Iris pigment epithelial cell (primary cell): ENCODE results near the gene GID4.
A peak's percentile ranks its signal among the peaks of the same experiment; 100 is the strongest.

ENCODE experiments used
- DNase-seq: peaks from one replicate; pipeline ENCODE4 v3.0.0-alpha.2; 2011; ENCODE audit warnings: low read depth

GID4 gene

DNA sequence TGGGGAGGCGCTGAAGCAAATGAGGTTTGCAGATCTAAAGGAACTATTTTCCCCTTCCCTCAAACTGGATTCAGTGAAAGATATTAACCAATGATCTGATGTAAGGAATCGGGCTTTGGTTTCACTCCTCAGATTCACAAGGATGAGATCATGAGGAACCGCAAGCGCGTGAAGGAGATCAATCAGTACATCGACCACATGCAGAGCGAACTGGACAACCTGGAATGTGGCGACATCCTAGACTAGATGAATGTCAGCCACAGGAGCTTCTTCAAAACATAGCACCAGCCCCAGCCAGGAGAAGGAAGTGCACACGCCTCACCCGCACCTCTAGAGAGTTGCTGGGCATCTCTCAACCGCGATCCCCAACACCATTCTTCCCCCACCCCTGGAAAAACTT lies 22.8 kb upstream of the GID4 start:
- no peak for DNase-seq

- peak; percentile 81 for DNase-seq
Observed at GRCh38 chr17:18017958-18018357, 21.2 kb upstream of the GID4 start.

DNA sequence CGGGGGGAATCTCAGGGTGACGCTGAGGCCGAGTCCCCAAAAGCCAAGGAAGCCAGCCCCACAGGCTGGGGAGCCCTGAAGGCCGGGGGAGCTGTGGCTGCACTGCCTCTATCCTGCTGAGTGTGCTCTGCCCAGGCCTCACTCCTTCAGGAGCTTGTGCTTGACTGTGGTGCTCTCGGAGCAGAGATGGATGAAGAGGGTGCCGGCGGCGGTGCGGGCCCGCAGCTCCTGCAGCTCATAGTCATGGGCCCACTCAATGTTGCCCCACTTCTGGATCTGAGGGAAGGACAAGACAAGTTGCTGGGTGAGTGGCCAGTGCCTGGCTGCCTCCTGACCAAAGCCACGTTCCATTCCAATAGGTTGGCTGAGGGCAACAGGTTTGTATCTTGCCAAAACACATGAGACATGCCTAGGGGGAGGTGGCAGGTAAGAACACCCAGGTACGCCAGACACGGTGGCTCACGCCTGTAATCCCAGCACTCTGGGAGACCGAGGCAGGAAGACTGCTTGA lies 20.7 kb upstream of the GID4 start:
- DNase-seq, result no peak

DNA sequence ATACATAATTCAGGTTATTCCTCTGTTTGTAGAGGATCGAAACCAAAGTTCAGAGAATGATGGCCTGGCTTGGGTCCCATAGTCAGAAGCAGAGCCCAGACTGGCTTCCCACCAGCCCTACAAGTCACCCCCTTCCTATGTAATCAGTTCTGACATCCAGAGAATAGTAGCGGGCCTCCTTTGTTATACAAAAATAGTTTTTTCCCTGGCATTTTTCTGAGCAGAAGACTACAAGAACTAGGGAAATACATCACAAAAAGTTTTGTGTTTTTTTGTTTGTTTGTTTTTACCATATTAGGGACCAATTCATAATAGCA lies 19.4 kb upstream of the GID4 start:
- DNase-seq, result no peak

DNA sequence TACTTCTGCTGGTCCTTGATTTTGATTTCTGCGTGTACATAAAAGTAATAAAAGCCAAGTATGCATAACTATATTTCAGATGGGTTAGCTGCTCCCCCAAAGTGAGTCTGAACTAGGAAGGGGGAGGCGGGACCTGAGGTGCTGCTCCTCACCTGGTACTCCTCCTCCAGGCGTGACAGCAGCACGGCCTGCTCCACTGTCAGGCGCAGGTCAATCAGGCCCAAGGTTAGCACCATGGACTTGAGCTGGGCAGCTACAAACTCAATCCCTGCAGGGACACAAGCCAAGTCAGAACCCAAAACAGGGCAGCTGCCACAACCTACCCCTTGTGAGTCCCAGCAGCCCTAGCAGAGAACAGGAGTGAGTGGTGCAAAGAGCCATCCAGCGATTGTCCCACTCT lies 18.2 kb upstream of the GID4 start:
- no peak for DNase-seq

DNA sequence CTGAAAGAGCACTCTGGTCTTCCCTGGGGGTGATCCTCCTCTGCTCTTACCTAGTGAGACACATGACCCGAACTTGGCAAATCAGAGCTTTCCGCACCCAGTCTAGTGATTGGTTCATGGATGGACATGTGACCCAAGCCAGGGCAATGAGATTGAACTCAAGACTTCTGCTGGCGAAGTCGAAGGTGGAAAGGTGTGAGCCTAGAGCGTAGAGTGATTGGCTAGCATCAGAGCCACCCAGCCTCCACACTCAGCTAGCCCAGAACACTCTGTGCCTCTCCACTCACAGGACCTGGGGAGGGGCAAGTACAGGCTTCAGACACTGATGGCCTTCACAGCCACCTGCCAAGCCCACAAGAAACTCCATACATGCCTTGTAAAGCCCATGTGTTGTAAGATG lies 17.8 kb upstream of the GID4 start:
- DNase-seq, result no peak

GRCh38 chr17:18025241-18025944 lies 13.8 kb upstream of the GID4 start:
- DNase-seq, result peak; percentile 52

GRCh38 chr17:18025945-18026776 lies 13.0 kb upstream of the GID4 start:
- peak; percentile 82 for DNase-seq

- no peak for DNase-seq
Observed at GRCh38 chr17:18027280-18027679, 11.9 kb upstream of the GID4 start.

- no peak for DNase-seq
Observed at GRCh38 chr17:18028114-18028951, 10.9 kb upstream of the GID4 start.

GRCh38 chr17:18028952-18029540 lies 10.2 kb upstream of the GID4 start:
- DNase-seq, result no peak

GRCh38 chr17:18031955-18032354 lies 7.3 kb upstream of the GID4 start:
- peak; percentile 43 for DNase-seq

- DNase-seq, result peak; percentile 86
Observed at GRCh38 chr17:18033442-18034099, 5.6 kb upstream of the GID4 start.

DNA sequence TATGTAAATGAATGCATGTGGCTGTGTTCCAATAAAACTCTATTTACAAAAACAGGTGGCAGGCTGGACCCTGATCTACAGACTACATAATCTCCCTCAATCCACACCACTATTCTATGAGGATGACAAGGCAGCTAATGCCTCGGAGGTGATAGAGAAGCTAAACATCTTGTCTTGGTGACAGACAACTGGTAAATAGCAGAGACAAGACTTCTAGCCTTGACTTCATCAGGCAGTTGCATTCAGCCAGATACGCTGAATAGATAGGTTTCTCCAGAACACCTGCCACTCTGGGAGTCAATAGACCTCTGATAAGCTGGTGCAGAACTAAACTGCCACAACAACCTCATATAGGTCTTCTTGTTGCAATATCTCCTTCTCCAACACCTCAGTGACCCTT lies 3.5 kb upstream of the GID4 start:
- no peak for DNase-seq

DNA sequence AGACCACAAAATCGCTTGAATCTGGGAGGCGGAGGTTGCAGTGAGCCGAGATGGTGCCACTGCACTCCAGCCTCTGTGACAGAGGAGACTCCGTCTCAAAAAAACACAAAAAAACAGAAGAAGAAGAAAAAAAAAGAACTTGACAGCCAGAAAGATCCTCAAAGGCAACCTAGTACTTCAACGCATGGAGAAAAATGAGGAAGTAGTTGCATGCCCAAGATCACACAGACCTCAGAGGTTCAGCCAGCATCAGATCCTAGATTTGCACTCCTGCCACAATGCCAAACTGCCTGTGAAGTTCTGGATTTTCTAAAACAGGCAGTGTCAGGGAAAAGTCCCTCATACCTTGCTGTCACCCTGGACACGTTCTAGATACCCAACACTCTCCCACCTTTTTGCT lies 1.7 kb upstream of the GID4 start:
- DNase-seq, result no peak

- DNase-seq, result peak; percentile 24
Observed at GRCh38 chr17:18038149-18038850, 908 bp upstream of the GID4 start.

DNA sequence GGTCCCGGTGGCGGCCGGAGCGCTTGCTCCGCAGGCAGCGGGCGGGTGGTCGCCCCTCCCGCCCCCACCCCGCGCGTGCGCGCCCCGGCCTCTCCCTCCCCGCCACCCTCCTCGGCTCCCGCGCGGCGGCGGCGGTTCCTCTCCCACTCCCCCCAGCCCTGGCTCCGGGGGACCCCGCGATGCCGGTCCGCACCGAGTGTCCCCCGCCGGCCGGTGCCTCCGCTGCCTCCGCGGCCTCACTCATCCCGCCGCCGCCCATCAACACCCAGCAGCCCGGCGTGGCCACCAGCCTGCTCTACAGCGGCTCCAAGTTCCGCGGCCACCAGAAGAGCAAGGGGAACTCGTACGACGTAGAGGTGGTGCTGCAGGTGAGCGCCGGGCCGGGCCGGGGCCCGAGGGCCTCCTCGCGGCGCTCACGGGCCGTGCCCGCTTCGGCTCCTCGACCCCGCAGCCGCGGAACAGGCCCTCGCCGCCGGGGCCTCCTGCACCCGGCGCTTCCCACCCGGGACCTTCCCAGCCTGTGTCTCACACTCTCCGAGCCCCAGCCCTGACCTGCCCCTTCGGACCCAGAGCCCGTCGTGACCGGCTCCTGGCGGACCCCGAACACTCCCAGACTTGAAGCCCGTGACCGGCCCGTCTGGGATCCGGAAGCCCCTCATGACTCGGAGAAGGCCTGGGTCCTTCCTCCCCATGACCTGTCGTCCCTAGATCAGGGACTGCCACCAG lies 490 bp downstream of the GID4 start:
- DNase-seq, result peak; percentile 17

GRCh38 chr17:18040261-18040858 lies 1.2 kb downstream of the GID4 start:
- DNase-seq, result no peak

DNA sequence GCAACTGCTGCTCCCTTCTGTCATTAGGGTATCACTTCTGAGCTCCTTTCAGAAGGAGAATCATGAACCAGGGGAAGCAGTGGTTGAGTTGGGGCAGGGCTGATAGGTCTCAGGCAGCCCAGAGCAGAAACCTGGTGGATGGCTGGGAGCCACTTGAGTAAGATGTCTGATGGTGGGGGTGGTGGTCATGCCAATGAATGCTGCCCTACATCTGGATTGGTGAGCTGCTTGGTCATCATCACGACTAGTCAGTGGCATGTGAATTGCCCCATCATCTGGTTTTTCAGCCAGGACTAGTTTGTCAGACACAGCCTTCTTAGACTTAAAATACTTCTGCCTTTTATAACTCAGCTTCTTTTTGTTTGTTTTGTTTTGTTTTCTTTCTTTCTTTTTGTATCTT lies 2.6 kb downstream of the GID4 start:
- DNase-seq, result peak; percentile 65

DNA sequence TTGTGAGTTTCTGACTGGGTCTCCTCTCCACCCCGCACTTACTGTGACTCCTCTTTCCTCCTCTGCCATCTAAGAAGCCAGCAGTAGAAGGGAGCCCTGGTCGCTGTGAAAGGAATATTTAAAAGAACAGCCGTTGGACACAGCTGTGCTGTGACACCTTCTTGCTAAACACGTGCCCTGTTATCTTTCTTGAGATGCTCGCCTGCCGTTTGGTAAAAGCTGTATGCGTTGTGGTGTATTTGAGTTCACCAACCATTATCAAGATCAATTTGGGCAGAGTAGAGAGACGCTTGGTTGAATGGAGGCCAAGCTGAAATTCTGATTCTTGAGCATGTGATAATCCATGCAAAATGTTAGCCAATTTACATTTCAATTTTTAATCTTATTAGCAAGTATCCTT lies 3.8 kb downstream of the GID4 start:
- no peak for DNase-seq
